Osteoblast (primary cell): ENCODE results near the gene WDR26. TPM values are rescaled to one million over a fixed set of nuclear protein-coding genes. Genes with fewer than 3 reads are reported as not detected.

ENCODE experiments used
- DNase-seq: peaks from one replicate; pipeline ENCODE4 v3.0.0; 2011; ENCODE audit warnings: low spot score, mixed read lengths; ENCODE audit not compliant: insufficient read length; ENCODE audit errors: missing footprints
- H2AFZ ChIP-seq: 2 replicates; pipeline ENCODE4 v1.6.0; 2011; ENCODE audit warnings: mild to moderate bottlenecking, low read length
- H3K27ac ChIP-seq: 2 replicates; pipeline ENCODE4 v1.5.1; 2011; ENCODE audit warnings: mild to moderate bottlenecking, low read depth, low read length, moderate library complexity
- H3K27me3 ChIP-seq: 2 replicates; pipeline ENCODE4 v1.6.0; 2012; ENCODE audit warnings: mild to moderate bottlenecking, control low read depth, inconsistent platforms, low read length, moderate library complexity; ENCODE audit not compliant: insufficient read depth
- H3K36me3 ChIP-seq: 2 replicates; pipeline ENCODE4 v1.5.1; 2011; ENCODE audit warnings: mild to moderate bottlenecking, low read length, control low read depth, moderate library complexity; ENCODE audit not compliant: insufficient read depth
- H3K4me1 ChIP-seq: 2 replicates; pipeline ENCODE4 v1.5.1; 2011; ENCODE audit warnings: mild to moderate bottlenecking, low read length, control low read depth, moderate library complexity; ENCODE audit not compliant: insufficient read depth
- H3K4me2 ChIP-seq: 2 replicates; pipeline ENCODE4 v1.6.0; 2011; ENCODE audit warnings: mild to moderate bottlenecking, low read length; ENCODE audit not compliant: insufficient read depth
- H3K4me3 ChIP-seq: fragments of 200-600 bp; sonication (generic); 3 replicates; pipeline ENCODE4 v1.5.1; 2012; ENCODE audit warnings: mild to moderate bottlenecking, low read length, inconsistent platforms; ENCODE audit not compliant: insufficient read depth
- H3K79me2 ChIP-seq: 2 replicates; pipeline ENCODE4 v1.6.0; 2012; ENCODE audit warnings: mild to moderate bottlenecking, low read length, control low read depth, inconsistent platforms; ENCODE audit not compliant: insufficient read depth
- H3K9me3 ChIP-seq: 2 replicates; pipeline ENCODE4 v1.5.1; 2011; ENCODE audit warnings: low read depth, low read length, control low read depth
- H4K20me1 ChIP-seq: 2 replicates; pipeline ENCODE4 v1.6.0; 2012; ENCODE audit warnings: mild to moderate bottlenecking, low read length, control low read depth; ENCODE audit not compliant: insufficient read depth
- CTCF ChIP-seq: IDR thresholded peaks from 2 replicates; pipeline ENCODE4 v1.5.1; 2011; ENCODE audit warnings: mild to moderate bottlenecking, low read depth, low read length, moderate library complexity; ENCODE audit errors: extremely low read depth
- total RNA-seq: library from RNA; depleted of rRNA; stranded (reverse); fragments of >200 nt; gene quantifications from 2 replicates; pipeline ENCODE4 v1.2.3, GENCODE V29; 2012

WDR26 gene
- total RNA-seq, 1 donor: 78.9 TPM

- H3K36me3 ChIP-seq: no peaks in the 10 kb centered on the region
- no peak overlapping the region for H3K4me3 ChIP-seq
- TF ChIP-seq CTCF: no peak
- no peak for DNase-seq
- no peak overlapping the region for H2AFZ ChIP-seq
- H3K27ac ChIP-seq: no peak overlapping the region
- no peaks in the 10 kb centered on the region for H4K20me1 ChIP-seq
- no peak overlapping the region for H3K4me2 ChIP-seq
- no peaks in the 10 kb centered on the region for H3K27me3 ChIP-seq
- H3K79me2 ChIP-seq: no peaks in the 10 kb centered on the region
- peaks cover 10% of the 10 kb centered on the region for H3K4me1 ChIP-seq
- no peaks in the 10 kb centered on the region for H3K9me3 ChIP-seq
Observed at GRCh38 chr1:224450561-224451350, 16.2 kb upstream of the WDR26 start.

GRCh38 chr1:224450159-224450558 is 15.6 kb upstream of the WDR26 start:
- no peaks in the 10 kb centered on the region for H4K20me1 ChIP-seq
- H3K27ac ChIP-seq: no peak overlapping the region
- no peaks in the 10 kb centered on the region for H3K9me3 ChIP-seq
- H3K4me2 ChIP-seq: no peak overlapping the region
- peaks cover 10% of the 10 kb centered on the region for H3K4me1 ChIP-seq
- TF ChIP-seq CTCF: no peak
- no peak overlapping the region for H3K4me3 ChIP-seq
- H3K79me2 ChIP-seq: no peaks in the 10 kb centered on the region
- no peak for DNase-seq
- no peak overlapping the region for H2AFZ ChIP-seq
- no peaks in the 10 kb centered on the region for H3K27me3 ChIP-seq
- no peaks in the 10 kb centered on the region for H3K36me3 ChIP-seq

- H3K4me2 ChIP-seq: no peak overlapping the region
- no peaks in the 10 kb centered on the region for H3K36me3 ChIP-seq
- no peaks in the 10 kb centered on the region for H4K20me1 ChIP-seq
- no peak for TF ChIP-seq CTCF
- H3K27ac ChIP-seq: no peak overlapping the region
- H3K79me2 ChIP-seq: no peaks in the 10 kb centered on the region
- H3K9me3 ChIP-seq: no peaks in the 10 kb centered on the region
- no peak overlapping the region for H2AFZ ChIP-seq
- DNase-seq: no peak
- no peak overlapping the region for H3K4me3 ChIP-seq
- H3K4me1 ChIP-seq: peaks cover 10% of the 10 kb centered on the region
- no peaks in the 10 kb centered on the region for H3K27me3 ChIP-seq
Observed at GRCh38 chr1:224448453-224449017, 13.9 kb upstream of the WDR26 start.

GRCh38 chr1:224447971-224448370 is 13.4 kb upstream of the WDR26 start:
- no peaks in the 10 kb centered on the region for H3K27me3 ChIP-seq
- no peak overlapping the region for H2AFZ ChIP-seq
- no peaks in the 10 kb centered on the region for H4K20me1 ChIP-seq
- TF ChIP-seq CTCF: no peak
- no peak for DNase-seq
- H3K4me1 ChIP-seq: peaks cover 10% of the 10 kb centered on the region
- H3K79me2 ChIP-seq: no peaks in the 10 kb centered on the region
- no peak overlapping the region for H3K4me3 ChIP-seq
- no peak overlapping the region for H3K4me2 ChIP-seq
- no peak overlapping the region for H3K27ac ChIP-seq
- H3K36me3 ChIP-seq: no peaks in the 10 kb centered on the region
- no peaks in the 10 kb centered on the region for H3K9me3 ChIP-seq
